Mesenchymal stem cell (in vitro differentiated cells and primary cell): ENCODE measurements around the gene IFRD2. TPM values are rescaled to one million over a fixed set of nuclear protein-coding genes. Genes with fewer than 3 reads are reported as not detected.

Experiments used
- DNase-seq: peaks from one replicate; pipeline ENCODE4 v3.0.0-alpha.2; 2013
- H2AFZ ChIP-seq: one replicate; pipeline ENCODE4 v1.6.1; 2013; ENCODE audit warnings: low read depth, mild to moderate bottlenecking, control low read depth, inconsistent platforms, low read length, moderate library complexity
- H2AK5ac ChIP-seq: 2 replicates; pipeline ENCODE4 v1.6.1; 2013; ENCODE audit warnings: low read length, moderate library complexity, mild to moderate bottlenecking, inconsistent platforms; ENCODE audit not compliant: severe bottlenecking
- H2BK120ac ChIP-seq: one replicate; pipeline ENCODE4 v1.6.1; 2013; ENCODE audit warnings: low read depth, mild to moderate bottlenecking, inconsistent platforms, low read length, moderate library complexity
- H2BK12ac ChIP-seq, 2 experiments: one replicate each; pipeline ENCODE4 v1.6.1; 2013; ENCODE audit warnings: inconsistent platforms in 2 of 2, low read length in 2 of 2, mild to moderate bottlenecking in 2 of 2, moderate library complexity in 2 of 2, control low read depth in 1 of 2
- H2BK15ac ChIP-seq: one replicate; pipeline ENCODE4 v1.6.1; 2013; ENCODE audit warnings: mild to moderate bottlenecking, low read depth, inconsistent platforms; ENCODE audit not compliant: poor library complexity, severe bottlenecking
- H2BK5ac ChIP-seq: 2 replicates; pipeline ENCODE4 v1.6.1; 2013; ENCODE audit warnings: low read depth, mild to moderate bottlenecking, low read length, control low read depth, inconsistent platforms; ENCODE audit not compliant: poor library complexity, severe bottlenecking
- H3K14ac ChIP-seq, 2 experiments: one replicate each; pipeline ENCODE4 v1.6.1; 2013; ENCODE audit warnings: inconsistent platforms in 2 of 2, low read length in 2 of 2, control low read depth in 1 of 2, mild to moderate bottlenecking in 1 of 2, moderate library complexity in 1 of 2
- H3K18ac ChIP-seq, 2 experiments: one replicate each; pipeline ENCODE4 v1.6.1; 2013; ENCODE audit warnings: inconsistent platforms in 2 of 2, low read length in 2 of 2, control low read depth in 1 of 2, low read depth in 1 of 2, mild to moderate bottlenecking in 1 of 2
- H3K23ac ChIP-seq, 2 experiments: one replicate each; pipeline ENCODE4 v1.6.1; 2013; ENCODE audit warnings: inconsistent platforms in 2 of 2, low read length in 2 of 2, mild to moderate bottlenecking in 2 of 2, moderate library complexity in 2 of 2, control low read depth in 1 of 2
- H3K27ac ChIP-seq: 2 replicates; pipeline ENCODE4 v1.5.1; 2013; ENCODE audit warnings: mild to moderate bottlenecking, moderate library complexity, low read length, control low read depth, inconsistent platforms; ENCODE audit not compliant: poor library complexity, severe bottlenecking
- H3K27me3 ChIP-seq, 2 experiments: 2 replicates each; pipeline versions ENCODE4 v1.6.1 to v1.7.0; 2013; ENCODE audit warnings: low read length in 2 of 2, mild to moderate bottlenecking in 2 of 2, moderate library complexity in 2 of 2, control low read depth in 1 of 2, inconsistent platforms in 1 of 2; ENCODE audit not compliant: control insufficient read depth in 1 of 2, insufficient read depth in 1 of 2
- H3K36me3 ChIP-seq, 2 experiments: 2 replicates each; pipeline versions ENCODE4 v1.6.1 to v1.7.0; 2013; ENCODE audit warnings: low read length in 2 of 2, control low read depth in 1 of 2, inconsistent platforms in 1 of 2, low read depth in 1 of 2, mild to moderate bottlenecking in 1 of 2; ENCODE audit not compliant: insufficient read depth in 2 of 2, control insufficient read depth in 1 of 2
- H3K4ac ChIP-seq, 2 experiments: one replicate each; pipeline ENCODE4 v1.6.1; 2013; ENCODE audit warnings: inconsistent platforms in 2 of 2, low read length in 2 of 2, mild to moderate bottlenecking in 2 of 2, moderate library complexity in 2 of 2, control low read depth in 1 of 2, low read depth in 1 of 2
- H3K4me1 ChIP-seq: 2 replicates; pipeline ENCODE4 v1.6.1; 2013; ENCODE audit warnings: low read depth, low read length, control low read depth; ENCODE audit not compliant: control insufficient read depth, insufficient read depth
- H3K4me2 ChIP-seq: 2 replicates; pipeline ENCODE4 v1.6.1; 2013; ENCODE audit warnings: low read length, mild to moderate bottlenecking, inconsistent platforms; ENCODE audit not compliant: poor library complexity, severe bottlenecking
- H3K4me3 ChIP-seq, 2 experiments: 2 replicates each; pipeline versions ENCODE4 v1.5.1 to v1.7.0; 2013; ENCODE audit warnings: low read length in 2 of 2, mild to moderate bottlenecking in 2 of 2, control low read depth in 1 of 2, low read depth in 1 of 2; ENCODE audit not compliant: insufficient read depth in 1 of 2
- H3K79me1 ChIP-seq: replicated peaks from 2 replicates; pipeline ENCODE4 v1.6.1; 2013; ENCODE audit warnings: mild to moderate bottlenecking, control low read depth, low read length, inconsistent platforms; ENCODE audit not compliant: poor library complexity, severe bottlenecking
- H3K9ac ChIP-seq: 2 replicates; pipeline ENCODE4 v1.7.0; 2013; ENCODE audit warnings: mild to moderate bottlenecking, low read length, moderate library complexity
- H3K9me3 ChIP-seq: 2 replicates; pipeline ENCODE4 v1.7.0; 2013; ENCODE audit warnings: mild to moderate bottlenecking, low read length; ENCODE audit not compliant: control insufficient read depth
- H4K8ac ChIP-seq: one replicate; pipeline ENCODE4 v1.6.1; 2013; ENCODE audit warnings: inconsistent platforms, mild to moderate bottlenecking, low read length, moderate library complexity
- H4K91ac ChIP-seq: one replicate; pipeline ENCODE4 v1.6.1; 2013; ENCODE audit warnings: mild to moderate bottlenecking, low read length, inconsistent platforms
- WGBS: methylation state at CpG from one replicate; pipeline ENCODE4 v1.1.7; 2013; ENCODE audit warnings: mixed read lengths; 5-methylcytosine and 5-hydroxymethylcytosine counted together
- polyA plus RNA-seq, 2 experiments: library from polyadenylated mRNA; stranded (reverse); fragments of 200-250 nt; gene quantifications; one replicate each; pipeline ENCODE4 v1.2.3, GENCODE V29; 2013

IFRD2 gene
- 24.4 TPM for polyA plus RNA-seq (2013, experiment 1 of 2)
- 23.2 TPM for polyA plus RNA-seq (2013, experiment 2 of 2)

DNA sequence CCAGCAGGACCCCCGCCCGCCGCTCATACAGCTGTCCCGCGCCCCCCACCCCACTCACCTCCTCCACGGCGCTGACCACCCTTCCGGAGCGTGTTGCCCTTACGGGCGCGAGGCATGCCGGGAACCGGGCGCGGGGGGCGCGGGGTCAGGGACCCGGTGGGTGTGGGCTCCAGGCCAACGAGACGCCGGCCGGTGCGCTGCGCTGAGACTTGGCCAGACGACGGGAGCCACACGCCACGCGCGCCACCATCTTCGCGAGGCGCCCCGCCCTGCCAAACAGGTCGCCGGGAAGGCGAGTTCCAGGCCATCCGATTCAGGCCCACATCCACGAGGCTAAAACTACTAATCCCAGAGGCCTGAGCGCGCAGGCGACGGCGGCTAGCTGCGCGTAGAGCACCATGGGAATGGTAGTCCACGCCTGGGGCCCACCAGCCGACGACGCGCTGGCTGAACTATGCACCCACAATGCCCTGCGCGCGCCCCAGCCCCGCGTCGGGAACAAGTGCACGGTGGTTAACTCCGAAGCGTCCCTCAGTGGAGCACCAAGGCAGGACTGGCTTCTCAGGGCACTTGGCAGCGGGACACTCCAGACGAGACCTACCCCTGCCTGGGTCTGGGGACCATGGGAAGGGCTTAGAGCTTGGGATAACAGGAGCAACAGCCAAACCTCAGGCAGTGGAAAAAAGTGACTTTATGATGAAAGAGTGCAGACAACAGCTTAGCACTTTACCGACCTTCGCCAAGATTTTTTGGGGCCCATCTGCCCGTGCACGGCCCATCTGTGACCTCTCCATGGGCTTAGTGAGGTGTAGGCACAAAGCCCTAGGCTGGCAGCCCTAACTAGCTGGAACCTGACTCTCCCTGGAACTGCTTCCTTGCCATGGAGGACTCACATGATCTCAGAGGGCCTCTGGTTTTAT, at the start of gene IFRD2:
IFRD2 (minus strand) TSS at position 271 of the 920 bp plus-strand sequence; CDS start at position 116, 155 bp downstream.
- peak within 1 kb of the TSS; percentile 84 for H3K4me2 ChIP-seq
- H2BK15ac ChIP-seq: peak within 1 kb of the TSS; percentile 9
- H3K4me3 ChIP-seq: peak within 1 kb of the TSS; percentile 93 to 97
- WGBS: 3% methylated on average over 67 of the region's 67 CpGs
- peak within 1 kb of the TSS; percentile 21 for H2BK120ac ChIP-seq
- no peak within 1 kb of the TSS for H3K23ac ChIP-seq
- peak; percentile 98 for DNase-seq
- H3K27ac ChIP-seq: no peak within 1 kb of the TSS
- peak within 1 kb of the TSS; percentile 73 for H3K18ac ChIP-seq
- H2AFZ ChIP-seq: peak within 1 kb of the TSS; percentile 43
- no peak within 1 kb of the TSS for H2BK12ac ChIP-seq
- H3K4ac ChIP-seq: peak within 1 kb of the TSS in 1 of 2 experiments; percentile 6
- H4K8ac ChIP-seq: peak within 1 kb of the TSS; percentile 88
- H2BK5ac ChIP-seq: no peak within 1 kb of the TSS
- H3K36me3 ChIP-seq: peaks cover 37 to 41% of the 10 kb centered on the region in 2 experiments
- H3K79me1 ChIP-seq: peaks cover 28% of the 10 kb centered on the region
- no peaks in the 10 kb centered on the region for H3K27me3 ChIP-seq
- peak within 1 kb of the TSS; percentile 55 for H4K91ac ChIP-seq
- H3K4me1 ChIP-seq: peaks cover 17% of the 10 kb centered on the region
- peak within 1 kb of the TSS; percentile 95 for H3K9ac ChIP-seq
- no peaks in the 10 kb centered on the region for H3K9me3 ChIP-seq
- H3K14ac ChIP-seq: no peak within 1 kb of the TSS
- no peak within 1 kb of the TSS for H2AK5ac ChIP-seq

GRCh38 chr3:50341537-50341936, 49.3 kb upstream of the IFRD2 start:
- Histone ChIP-seq H3K79me1 (peaks cover 6% of the 10 kb centered on the region), H2BK120ac (no peak overlapping the region), H2BK12ac (no peak overlapping the region), H3K4me1 (peaks cover 29% of the 10 kb centered on the region), H2BK5ac (no peak overlapping the region), H4K91ac (no peak overlapping the region), H2AFZ (no peak overlapping the region), H3K9me3 (no peaks in the 10 kb centered on the region), H3K27ac (no peak overlapping the region), H3K36me3 (no peaks in the 10 kb centered on the region), H3K4me2 (no peak overlapping the region), H3K27me3 (no peaks in the 10 kb centered on the region), H3K23ac (no peak overlapping the region), H2BK15ac (no peak overlapping the region), H2AK5ac (no peak overlapping the region), H3K9ac (peak overlapping the region; percentile 97), H4K8ac (no peak overlapping the region), H3K4me3 (peak overlapping the region in 1 of 2 experiments; percentile 93), H3K14ac (no peak overlapping the region), H3K18ac (no peak overlapping the region), H3K4ac (no peak overlapping the region)
- WGBS: 99% methylated on average over 9 of the region's 9 CpGs
- no peak for DNase-seq

GRCh38 chr3:50340448-50341329, 48.5 kb upstream of the IFRD2 start, which contains the start of gene RASSF1:
Gene RASSF1 (minus strand): TSS chr3:50340836. CDS start chr3:50340805, 31 bp downstream.
- Histone ChIP-seq H2BK15ac (peak within 1 kb of the TSS; percentile 32), H3K23ac (no peak within 1 kb of the TSS), H4K91ac (peak within 1 kb of the TSS; percentile 76), H3K27me3 (no peaks in the 10 kb centered on the region), H2BK12ac (peak within 1 kb of the TSS in 1 of 2 experiments; percentile 67), H3K9me3 (no peaks in the 10 kb centered on the region), H3K4me1 (peaks cover 30% of the 10 kb centered on the region), H2BK120ac (no peak within 1 kb of the TSS), H3K36me3 (no peaks in the 10 kb centered on the region), H3K9ac (peak within 1 kb of the TSS; percentile 97), H2AFZ (peak within 1 kb of the TSS; percentile 60), H3K18ac (peak within 1 kb of the TSS; percentile 79 to 86), H3K27ac (no peak within 1 kb of the TSS), H3K4me3 (peak within 1 kb of the TSS; percentile 41 to 93), H2AK5ac (no peak within 1 kb of the TSS), H3K14ac (peak within 1 kb of the TSS in 1 of 2 experiments; percentile 81), H4K8ac (peak within 1 kb of the TSS; percentile 93), H3K79me1 (peaks cover 6% of the 10 kb centered on the region), H3K4ac (peak within 1 kb of the TSS; percentile 24 to 51), H3K4me2 (peak within 1 kb of the TSS; percentile 72), H2BK5ac (no peak within 1 kb of the TSS)
- DNase-seq: no peak
- 18% methylated on average over 70 of the region's 85 CpGs for WGBS
